Motor neuron (in vitro differentiated cells): ENCODE data around the gene B4GALT1. TPM values are rescaled to one million over a fixed set of nuclear protein-coding genes. Genes with fewer than 3 reads are reported as not detected.

Experiments used
- ATAC-seq, 8 experiments: fragments of 200-7000 bp; cut with Tn5 transposase; replicated peaks in 6 of 8; 2 replicates each; pipeline ENCODE4 v1.8.0; 2021; ENCODE audit warnings: mild to moderate bottlenecking in 8 of 8, moderate library complexity in 8 of 8
- H3K27ac ChIP-seq, 2 donors: fragments of 250-450 bp; sonication (Bioruptor Pico); 2 replicates each; pipeline ENCODE4 v1.9.0; 2021; ENCODE audit warnings: antibody characterized with exemption in 2 of 2, mild to moderate bottlenecking in 2 of 2, moderate library complexity in 1 of 2
- H3K4me1 ChIP-seq, 2 donors: fragments of 250-450 bp; sonication (Bioruptor Pico); replicated peaks in 1 of 2; 2 replicates each; pipeline ENCODE4 v1.6.1; 2021; ENCODE audit warnings: antibody characterized with exemption in 2 of 2, mild to moderate bottlenecking in 2 of 2, moderate library complexity in 1 of 2
- H3K4me3 ChIP-seq, 5 donors: fragments of 250-450 bp; sonication (Bioruptor Pico); 2 replicates each; pipeline ENCODE4 v1.9.0; 2021; ENCODE audit warnings: antibody characterized with exemption in 5 of 5, mild to moderate bottlenecking in 5 of 5, moderate library complexity in 4 of 5
- WGBS, 10 experiments: fragments of 450-650 bp; shearing (Covaris generic); methylation state at CpG; one replicate each; pipeline ENCODE4 v1.0.0; 2022; 5-methylcytosine and 5-hydroxymethylcytosine counted together
- in situ Hi-C, 9 experiments: fragments of 400-800 bp; cut with MboI; loops; one replicate each; pipeline ENCODE4 v1.15.0; 2021; ENCODE audit warnings: low sequenced_read_pairs in 9 of 9, low pct_unique_long_range_greater_than_20kb in 2 of 9; ENCODE audit not compliant: unreplicated experiment in 9 of 9
- total RNA-seq, 8 experiments: library from RNA; unstranded; fragments of 300-600 nt; gene quantifications; 2 replicates each; pipeline versions ENCODE4 v1.2.3 to v1.2.4, GENCODE V29; 2022

B4GALT1 gene
- total RNA-seq, 8 experiments from 2014 or later, result 1.3 to 86.5 (median 4.7) TPM

GRCh38 chr9:33154371-33154770 is 12.8 kb downstream of the B4GALT1 start:
- in situ Hi-C loops, result no loop called here
- 7 to 90% (median 50%) methylated on average over 1 to 3 of the region's 3 CpGs; no CpG with 5 or more reads in 1 of the 10 experiments for WGBS, 10 experiments
- peaks cover 14 to 17% of the 10 kb centered on the region in 2 donors for H3K4me1 ChIP-seq
- no peak for ATAC-seq
- no peak overlapping the region for H3K27ac ChIP-seq
- H3K4me3 ChIP-seq, result no peak overlapping the region

- Histone ChIP-seq H3K4me3 (no peak overlapping the region), H3K27ac (no peak overlapping the region), H3K4me1 (peaks cover 8 to 10% of the 10 kb centered on the region in 2 donors)
- no peak for ATAC-seq
- WGBS, 10 experiments, result 65 to 96% (median 86%) methylated on average over 2 to 5 of the region's 5 CpGs; no CpG with 5 or more reads in 1 of the 10 experiments
- in situ Hi-C loops, result no loop called here
Measured at GRCh38 chr9:33153666-33154065, 13.5 kb downstream of the B4GALT1 start.

GRCh38 chr9:33153001-33153400 is 14.1 kb downstream of the B4GALT1 start:
- no peak overlapping the region for H3K4me3 ChIP-seq
- in situ Hi-C loops, result no loop called here
- no peak for ATAC-seq
- 13 to 65% (median 54%) methylated on average over 1 to 2 of the region's 2 CpGs; no CpG with 5 or more reads in 1 of the 10 experiments for WGBS, 10 experiments
- H3K27ac ChIP-seq, result no peak overlapping the region
- H3K4me1 ChIP-seq, result peaks cover 5% of the 10 kb centered on the region in 2 donors

- 63 to 100% (median 83%) methylated on average over 1 to 2 of the region's 2 CpGs; no CpG with 5 or more reads in 2 of the 10 experiments for WGBS, 10 experiments
- in situ Hi-C loops, result no loop called here
- Histone ChIP-seq H3K4me3 (no peak overlapping the region), H3K27ac (no peak overlapping the region), H3K4me1 (peaks cover 0 to under 1% of the 10 kb centered on the region in 2 donors)
- no peak for ATAC-seq
Measured at GRCh38 chr9:33151601-33152000, 15.5 kb downstream of the B4GALT1 start.

GRCh38 chr9:33151007-33151557 is 16.1 kb downstream of the B4GALT1 start:
- in situ Hi-C loops, result no loop called here
- 24 to 100% (median 71%) methylated on average over 1 to 5 of the region's 5 CpGs; no CpG with 5 or more reads in 4 of the 10 experiments for WGBS, 10 experiments
- Histone ChIP-seq H3K4me3 (no peak overlapping the region), H3K4me1 (no peaks in the 10 kb centered on the region), H3K27ac (no peak overlapping the region)
- ATAC-seq, result peak; percentile 71 to 95 (median 84)

- no peaks in the 10 kb centered on the region for H3K4me1 ChIP-seq
- in situ Hi-C loops, result no loop called here
- 55 to 100% (median 88%) methylated on average over 1 to 4 of the region's 4 CpGs; no CpG with 5 or more reads in 1 of the 10 experiments for WGBS, 10 experiments
- ATAC-seq, result no peak
- no peak overlapping the region for H3K27ac ChIP-seq
- no peak overlapping the region for H3K4me3 ChIP-seq
Measured at GRCh38 chr9:33148367-33149014, 18.6 kb downstream of the B4GALT1 start.

GRCh38 chr9:33147416-33148169 is 19.5 kb downstream of the B4GALT1 start:
- Histone ChIP-seq H3K27ac (no peak overlapping the region), H3K4me1 (no peaks in the 10 kb centered on the region), H3K4me3 (no peak overlapping the region)
- ATAC-seq, result no peak
- WGBS, 10 experiments, result 80 to 100% (median 97%) methylated on average over 1 to 7 of the region's 7 CpGs; no CpG with 5 or more reads in 2 of the 10 experiments
- in situ Hi-C loops, result no loop called here

- Histone ChIP-seq H3K4me3 (no peak overlapping the region), H3K27ac (no peak overlapping the region), H3K4me1 (no peaks in the 10 kb centered on the region)
- in situ Hi-C loops, result no loop called here
- no peak for ATAC-seq
- 67 to 100% (median 93%) methylated on average over 1 to 2 of the region's 2 CpGs; no CpG with 5 or more reads in 4 of the 10 experiments for whole genome bisulfite sequencing, 10 experiments
Measured at GRCh38 chr9:33146298-33146697, 20.8 kb downstream of the B4GALT1 start.

- peaks cover 9 to 12% of the 10 kb centered on the region in 2 donors for H3K4me1 ChIP-seq
- no peak overlapping the region for H3K4me3 ChIP-seq
- in situ Hi-C loops, result no loop called here
- WGBS, 10 experiments, result 42 to 100% (median 50%) methylated on average over 1 to 2 of the region's 3 CpGs; no CpG with 5 or more reads in 3 of the 10 experiments
- ATAC-seq, result no peak
- H3K27ac ChIP-seq, result no peak overlapping the region
Measured at GRCh38 chr9:33144551-33144950, 22.6 kb downstream of the B4GALT1 start.

- Histone ChIP-seq H3K27ac (no peak overlapping the region), H3K4me1 (peaks cover 16 to 17% of the 10 kb centered on the region in 2 donors), H3K4me3 (no peak overlapping the region)
- no peak for ATAC-seq
- in situ Hi-C loops, result no loop called here
- WGBS, 10 experiments, result 40 to 100% (median 83%) methylated on average over 1 to 2 of the region's 2 CpGs; no CpG with 5 or more reads in 3 of the 10 experiments
Measured at GRCh38 chr9:33143241-33143661, 23.9 kb downstream of the B4GALT1 start.

GRCh38 chr9:33142535-33142934 is 24.6 kb downstream of the B4GALT1 start:
- Histone ChIP-seq H3K27ac (no peak overlapping the region), H3K4me1 (peaks cover 16 to 17% of the 10 kb centered on the region in 2 donors), H3K4me3 (no peak overlapping the region)
- no peak for ATAC-seq
- in situ Hi-C loops, result no loop called here
- WGBS, 10 experiments, result 49 to 100% (median 100%) methylated on average over 1 to 5 of the region's 5 CpGs; no CpG with 5 or more reads in 2 of the 10 experiments

GRCh38 chr9:33140401-33141360 is 26.5 kb downstream of the B4GALT1 start:
- H3K27ac ChIP-seq, result no peak overlapping the region

More at GRCh38 chr9:33140401-33141360, 26.5 kb downstream of the B4GALT1 start:
- 29 to 100% (median 57%) methylated on average over 1 to 6 of the region's 9 CpGs; no CpG with 5 or more reads in 4 of the 10 experiments for WGBS, 10 experiments
- no peak overlapping the region for H3K4me3 ChIP-seq
- in situ Hi-C loops, result no loop called here
- peaks cover 16 to 19% of the 10 kb centered on the region in 2 donors for H3K4me1 ChIP-seq
- peak in 2 of 8 experiments; percentile 7 to 47 for ATAC-seq
